OCI-LY1 (cell line): ENCODE measurements around the gene PRMT9.

Experiments used
- EZH2 ChIP-seq: fragments of 200-600 bp; sonication (generic), shearing (Covaris generic); IDR thresholded peaks from 2 replicates; pipeline ENCODE4 v1.8.0; 2017; ENCODE audit warnings: borderline replicate concordance, mixed run types, mild to moderate bottlenecking, antibody characterized with exemption, low read length, moderate library complexity, mixed read lengths
- TF ChIP-seq, protein P1 (sequence below): fragments of 200-600 bp; sonication (generic), shearing (Covaris generic); IDR thresholded peaks from 2 replicates; pipeline ENCODE4 v1.5.1; 2017; ENCODE audit warnings: mild to moderate bottlenecking, antibody characterized with exemption, low read length, moderate library complexity, mixed read lengths

DNA sequence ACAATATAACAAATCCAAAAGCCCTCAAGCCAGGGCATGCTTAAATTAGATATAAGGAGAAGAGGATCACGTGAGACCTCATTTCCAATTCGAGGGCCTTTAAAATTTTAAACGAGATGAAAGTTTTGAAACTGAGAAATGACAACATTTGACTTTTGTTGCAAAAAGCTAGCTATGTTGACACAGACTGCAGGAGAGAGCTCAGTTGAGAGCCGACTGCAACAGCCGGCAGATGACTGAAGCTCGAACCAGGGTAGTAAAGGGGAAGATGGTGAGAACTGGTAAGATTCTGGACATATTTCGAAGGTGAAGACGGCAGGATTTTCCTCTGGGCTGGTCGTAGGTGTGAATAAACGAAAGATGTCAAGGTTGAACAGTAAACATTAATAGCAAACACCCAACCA lies 773 bp downstream of the PRMT9 start:
- TF ChIP-seq, protein P1, sequence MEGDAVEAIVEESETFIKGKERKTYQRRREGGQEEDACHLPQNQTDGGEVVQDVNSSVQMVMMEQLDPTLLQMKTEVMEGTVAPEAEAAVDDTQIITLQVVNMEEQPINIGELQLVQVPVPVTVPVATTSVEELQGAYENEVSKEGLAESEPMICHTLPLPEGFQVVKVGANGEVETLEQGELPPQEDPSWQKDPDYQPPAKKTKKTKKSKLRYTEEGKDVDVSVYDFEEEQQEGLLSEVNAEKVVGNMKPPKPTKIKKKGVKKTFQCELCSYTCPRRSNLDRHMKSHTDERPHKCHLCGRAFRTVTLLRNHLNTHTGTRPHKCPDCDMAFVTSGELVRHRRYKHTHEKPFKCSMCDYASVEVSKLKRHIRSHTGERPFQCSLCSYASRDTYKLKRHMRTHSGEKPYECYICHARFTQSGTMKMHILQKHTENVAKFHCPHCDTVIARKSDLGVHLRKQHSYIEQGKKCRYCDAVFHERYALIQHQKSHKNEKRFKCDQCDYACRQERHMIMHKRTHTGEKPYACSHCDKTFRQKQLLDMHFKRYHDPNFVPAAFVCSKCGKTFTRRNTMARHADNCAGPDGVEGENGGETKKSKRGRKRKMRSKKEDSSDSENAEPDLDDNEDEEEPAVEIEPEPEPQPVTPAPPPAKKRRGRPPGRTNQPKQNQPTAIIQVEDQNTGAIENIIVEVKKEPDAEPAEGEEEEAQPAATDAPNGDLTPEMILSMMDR: no peak
- no peak for TF ChIP-seq EZH2
